Measurements from ENCODE around the gene RAB3GAP1. TPM values are rescaled to one million over a fixed set of nuclear protein-coding genes. Genes with fewer than 3 reads are reported as not detected.

Gene RAB3GAP1
- total RNA-seq, 1 donor from 2014 or later, result 25.4 TPM

DNA sequence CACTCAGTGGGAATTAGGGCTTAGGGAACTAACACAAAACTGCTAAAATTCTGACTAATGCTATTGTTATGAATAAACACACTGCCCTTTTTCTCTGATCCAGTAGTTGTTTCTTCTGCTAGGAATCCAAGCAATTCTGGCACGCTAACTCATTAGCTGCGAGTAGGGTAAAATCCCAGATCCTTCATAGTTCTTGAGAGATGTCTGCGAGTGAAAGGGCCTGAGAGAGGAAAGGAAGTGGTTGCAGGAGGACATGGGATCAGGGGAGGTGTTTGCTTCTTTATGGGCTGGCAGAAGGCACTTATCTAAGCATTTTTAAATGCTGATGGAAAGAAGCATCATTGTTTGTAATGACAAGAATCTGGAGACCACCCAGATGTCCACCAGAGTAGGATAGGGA lies 14.3 kb upstream of the RAB3GAP1 start:
- TF ChIP-seq, protein P1, sequence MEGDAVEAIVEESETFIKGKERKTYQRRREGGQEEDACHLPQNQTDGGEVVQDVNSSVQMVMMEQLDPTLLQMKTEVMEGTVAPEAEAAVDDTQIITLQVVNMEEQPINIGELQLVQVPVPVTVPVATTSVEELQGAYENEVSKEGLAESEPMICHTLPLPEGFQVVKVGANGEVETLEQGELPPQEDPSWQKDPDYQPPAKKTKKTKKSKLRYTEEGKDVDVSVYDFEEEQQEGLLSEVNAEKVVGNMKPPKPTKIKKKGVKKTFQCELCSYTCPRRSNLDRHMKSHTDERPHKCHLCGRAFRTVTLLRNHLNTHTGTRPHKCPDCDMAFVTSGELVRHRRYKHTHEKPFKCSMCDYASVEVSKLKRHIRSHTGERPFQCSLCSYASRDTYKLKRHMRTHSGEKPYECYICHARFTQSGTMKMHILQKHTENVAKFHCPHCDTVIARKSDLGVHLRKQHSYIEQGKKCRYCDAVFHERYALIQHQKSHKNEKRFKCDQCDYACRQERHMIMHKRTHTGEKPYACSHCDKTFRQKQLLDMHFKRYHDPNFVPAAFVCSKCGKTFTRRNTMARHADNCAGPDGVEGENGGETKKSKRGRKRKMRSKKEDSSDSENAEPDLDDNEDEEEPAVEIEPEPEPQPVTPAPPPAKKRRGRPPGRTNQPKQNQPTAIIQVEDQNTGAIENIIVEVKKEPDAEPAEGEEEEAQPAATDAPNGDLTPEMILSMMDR (conservative IDR thresholded peaks at IDR 0.05; ENCODE audit: low read depth, low read length), result no peak
- no peak overlapping the region for H3K4me3 ChIP-seq (ENCODE audit: low read depth, low read length)
- no peak for DNase-seq (ENCODE audit: low read depth)

DNA sequence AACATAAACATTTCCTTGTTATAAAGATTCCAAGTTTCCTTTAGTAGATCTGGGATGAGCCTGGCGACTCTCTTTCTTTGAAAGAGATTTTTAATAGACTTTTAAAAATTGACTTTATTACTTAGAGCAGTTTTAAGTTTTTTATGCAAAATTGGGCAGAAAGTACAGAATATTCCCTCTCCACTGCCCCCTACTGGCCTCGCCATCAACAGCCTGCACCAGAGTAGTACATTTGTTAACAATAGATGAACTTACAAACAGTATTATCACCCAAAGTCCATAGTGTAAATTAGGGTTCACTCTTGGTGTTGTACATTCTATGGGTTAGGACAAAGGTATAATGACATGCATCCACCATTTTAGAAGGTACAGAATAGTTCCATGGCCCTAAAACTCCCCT lies 8.7 kb upstream of the RAB3GAP1 start:
- DNase-seq (ENCODE audit: low read depth), result no peak
- TF ChIP-seq, protein P1 (conservative IDR thresholded peaks at IDR 0.05; ENCODE audit: low read depth, low read length), result peak; percentile 70
- H3K4me3 ChIP-seq (ENCODE audit: low read depth, low read length), result no peak overlapping the region

DNA sequence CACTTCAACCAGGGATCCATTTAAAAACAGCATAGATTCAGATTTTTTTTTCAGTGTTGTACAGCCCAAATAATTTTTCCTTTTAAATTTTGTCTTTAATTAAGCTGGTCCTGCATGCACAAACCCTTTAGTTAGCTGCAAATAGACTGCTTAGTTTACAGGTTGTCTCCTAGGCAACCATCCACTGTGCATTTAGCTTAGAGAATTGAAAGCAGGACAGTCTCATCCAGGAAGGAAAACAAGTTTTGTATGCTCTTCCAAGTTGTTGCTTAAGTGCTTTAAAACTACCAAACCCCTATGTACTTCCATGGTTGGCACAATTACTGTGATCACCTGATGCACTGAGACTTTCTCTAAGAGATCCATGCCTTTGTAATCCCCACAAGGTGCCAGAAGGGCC lies 4.8 kb upstream of the RAB3GAP1 start, which contains the start of gene MAP3K19:
MAP3K19 (minus strand) TSS at position 148 of the 400 bp plus-strand sequence. CDS start 22,800 bp downstream, outside the sequence.
- H3K4me3 ChIP-seq (ENCODE audit: low read depth, low read length), result no peak within 1 kb of the TSS
- DNase-seq (ENCODE audit: low read depth), result no peak
- TF ChIP-seq, protein P1 (conservative IDR thresholded peaks at IDR 0.05; ENCODE audit: low read depth, low read length), result no peak

DNA sequence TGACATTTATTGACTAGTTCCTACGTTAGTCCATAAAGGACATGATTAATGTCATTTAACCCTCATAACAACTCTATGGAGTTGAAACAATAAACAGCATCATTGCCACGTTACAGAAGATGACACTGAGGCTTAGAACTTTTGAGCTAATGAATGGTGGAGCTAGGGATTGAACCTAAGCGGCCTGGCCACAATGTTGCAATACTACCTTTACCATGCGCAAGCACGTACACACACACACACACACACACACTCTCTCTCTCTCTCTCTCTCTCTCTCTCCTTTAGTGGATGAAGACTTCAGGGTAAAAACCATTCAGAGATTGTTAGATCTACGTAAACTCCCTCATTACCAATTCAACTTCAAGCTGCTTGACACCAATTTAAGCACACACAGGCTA lies 4.0 kb upstream of the RAB3GAP1 start:
- DNase-seq (ENCODE audit: low read depth), result no peak
- no peak overlapping the region for H3K4me3 ChIP-seq (ENCODE audit: low read depth, low read length)
- TF ChIP-seq, protein P1 (conservative IDR thresholded peaks at IDR 0.05; ENCODE audit: low read depth, low read length), result no peak

DNA sequence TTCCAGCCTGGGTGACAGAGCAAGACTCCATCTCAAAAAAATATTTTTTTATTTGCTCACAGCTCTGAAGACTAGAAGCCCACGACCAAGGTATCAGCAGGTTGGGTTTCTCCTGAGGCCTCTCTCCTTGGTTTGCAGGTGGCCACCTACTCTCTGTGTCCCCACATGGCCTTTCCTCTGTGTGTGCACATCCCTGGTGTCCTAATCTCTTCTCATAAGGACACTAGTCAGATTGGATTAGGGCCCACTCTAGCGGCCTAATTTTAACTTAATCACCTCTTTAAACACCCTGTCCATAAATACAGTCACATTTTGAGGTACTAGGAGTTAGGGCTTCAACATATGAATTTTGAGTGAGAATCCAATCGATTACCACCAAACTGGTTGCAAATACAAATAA lies 2.0 kb upstream of the RAB3GAP1 start:
- no peak for DNase-seq (ENCODE audit: low read depth)
- TF ChIP-seq, protein P1 (conservative IDR thresholded peaks at IDR 0.05; ENCODE audit: low read depth, low read length), result no peak
- no peak overlapping the region for H3K4me3 ChIP-seq (ENCODE audit: low read depth, low read length)

DNA sequence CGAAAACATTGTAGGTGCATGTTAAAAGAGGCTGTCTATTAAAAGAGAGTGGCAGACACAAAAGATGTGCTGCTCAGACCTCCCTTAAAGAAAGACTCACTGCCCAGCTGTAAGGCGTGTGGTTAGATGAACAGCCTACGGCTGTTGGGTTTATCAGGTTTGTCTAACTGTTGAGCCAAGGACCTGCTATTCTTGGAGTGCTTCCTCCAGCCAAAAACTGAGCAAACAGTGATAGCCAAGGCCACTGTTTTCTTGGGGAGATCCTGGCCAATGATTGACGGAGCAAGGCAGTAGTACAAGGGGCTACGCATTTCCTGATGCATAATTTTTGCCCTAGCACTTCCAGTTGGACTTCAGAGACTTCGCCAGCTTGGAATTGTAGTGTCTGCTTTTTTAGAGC lies 1.4 kb upstream of the RAB3GAP1 start:
- TF ChIP-seq, protein P1 (conservative IDR thresholded peaks at IDR 0.05; ENCODE audit: low read depth, low read length), result no peak
- no peak overlapping the region for H3K4me3 ChIP-seq (ENCODE audit: low read depth, low read length)
- no peak for DNase-seq (ENCODE audit: low read depth)

DNA sequence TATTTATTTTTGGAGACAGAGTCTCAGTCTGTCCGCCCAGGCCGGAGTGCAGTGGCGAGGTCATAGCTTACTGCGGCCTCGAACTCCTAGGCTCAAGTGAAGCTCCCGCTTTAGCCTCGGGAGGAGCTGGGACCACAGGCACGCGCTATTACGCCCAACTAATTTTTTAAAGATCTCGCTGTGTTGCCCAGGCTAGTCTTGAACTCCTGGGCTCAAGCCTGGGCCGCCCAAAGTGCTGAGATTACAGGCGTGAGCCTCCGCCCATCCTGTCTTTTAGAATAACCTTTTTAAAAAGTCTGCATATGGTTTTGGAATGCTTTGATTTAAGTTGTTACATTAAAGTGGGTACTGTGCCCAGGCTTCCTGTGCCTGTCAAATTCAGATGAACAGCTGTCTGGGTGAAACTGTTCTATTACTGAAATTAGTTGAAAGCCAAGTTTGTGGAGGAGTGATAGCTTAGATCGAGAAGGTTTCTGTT lies 944 bp downstream of the RAB3GAP1 start:
- TF ChIP-seq, protein P1 (conservative IDR thresholded peaks at IDR 0.05; ENCODE audit: low read depth, low read length), result no peak
- H3K4me3 ChIP-seq (ENCODE audit: low read depth, low read length), result peak overlapping the region; percentile 94
- DNase-seq (ENCODE audit: low read depth), result no peak

All from epithelial cell of proximal tubule (primary cell).